Brain microvascular endothelial cell (primary cell): Measurements from ENCODE around the gene MPV17L2.

Experiments
- DNase-seq: peaks from one replicate; pipeline ENCODE4 v3.0.0-alpha.2; 2020
- H3K27ac ChIP-seq: fragments of 250-450 bp; sonication (Bioruptor Pico); 2 replicates; pipeline ENCODE4 v1.5.1; 2020; ENCODE audit warnings: mild to moderate bottlenecking, moderate library complexity
- H3K27me3 ChIP-seq: fragments of 250-450 bp; sonication (Bioruptor Pico); replicated peaks from 2 replicates; pipeline ENCODE4 v1.5.1; 2020; ENCODE audit warnings: mild to moderate bottlenecking
- H3K36me3 ChIP-seq: fragments of 250-450 bp; sonication (Bioruptor Pico); replicated peaks from 2 replicates; pipeline ENCODE4 v1.5.1; 2020; ENCODE audit warnings: mild to moderate bottlenecking
- H3K4me3 ChIP-seq: 2 replicates; pipeline ENCODE4 v1.5.1; 2011; ENCODE audit warnings: low read depth, mild to moderate bottlenecking, control low read depth, low read length, moderate library complexity
- in situ Hi-C: cut with HindIII; loops from 2 replicates; pipeline ENCODE4 v1.10.0; 2017; ENCODE audit warnings: low sequenced_read_pairs, low pct_ligation_motif_present
- TF ChIP-seq, protein P1 (sequence below): IDR thresholded peaks from 2 replicates; pipeline ENCODE4 v1.5.1; 2011; ENCODE audit warnings: low read depth, mild to moderate bottlenecking, moderate library complexity, low read length, control low read depth, inconsistent platforms; ENCODE audit errors: missing control alignments

Gene MPV17L2

DNA sequence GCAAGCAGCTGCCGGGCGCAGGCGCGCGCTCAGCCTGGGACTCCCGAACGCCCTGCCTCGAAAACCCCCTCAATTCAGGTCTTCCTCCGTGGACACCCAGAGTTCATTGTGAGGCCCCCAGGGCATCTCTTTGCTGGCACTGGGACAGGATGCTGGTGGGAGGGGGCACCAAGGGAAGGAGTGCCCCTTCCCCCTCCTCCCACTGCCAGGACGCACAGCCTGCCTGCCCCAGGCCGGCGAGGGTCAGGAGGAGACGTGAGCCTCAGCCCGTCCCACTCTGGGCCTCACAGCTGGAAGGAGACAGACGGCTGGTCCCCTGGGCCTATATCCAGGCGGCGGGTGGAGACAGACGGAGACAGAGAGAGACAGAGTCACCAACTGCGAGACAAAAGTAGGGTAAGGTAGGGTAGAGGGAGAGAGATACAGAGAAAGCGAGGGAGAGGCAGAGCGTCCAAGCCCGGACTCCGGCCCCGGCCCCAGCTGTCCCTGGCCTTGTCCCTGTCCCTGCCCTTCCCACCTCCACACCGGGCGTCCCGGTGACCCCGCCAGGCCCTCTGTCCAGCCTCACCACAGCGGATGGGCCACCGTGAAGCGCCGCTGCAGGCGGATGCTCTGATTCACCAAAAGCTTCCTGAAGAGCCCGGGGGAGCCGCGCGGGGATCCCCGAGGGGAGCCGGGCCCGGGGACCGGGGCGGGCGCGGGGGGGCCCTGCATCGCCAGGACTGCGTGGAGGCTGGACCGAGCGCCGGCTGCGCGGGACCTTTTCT lies 32.9 kb downstream of the MPV17L2 start, which contains the start of gene PDE4C:
Gene PDE4C (minus strand): TSS at position 737 of the 767 bp plus-strand sequence. CDS start 23 bp downstream, at position 714.
- TF ChIP-seq, protein P1, sequence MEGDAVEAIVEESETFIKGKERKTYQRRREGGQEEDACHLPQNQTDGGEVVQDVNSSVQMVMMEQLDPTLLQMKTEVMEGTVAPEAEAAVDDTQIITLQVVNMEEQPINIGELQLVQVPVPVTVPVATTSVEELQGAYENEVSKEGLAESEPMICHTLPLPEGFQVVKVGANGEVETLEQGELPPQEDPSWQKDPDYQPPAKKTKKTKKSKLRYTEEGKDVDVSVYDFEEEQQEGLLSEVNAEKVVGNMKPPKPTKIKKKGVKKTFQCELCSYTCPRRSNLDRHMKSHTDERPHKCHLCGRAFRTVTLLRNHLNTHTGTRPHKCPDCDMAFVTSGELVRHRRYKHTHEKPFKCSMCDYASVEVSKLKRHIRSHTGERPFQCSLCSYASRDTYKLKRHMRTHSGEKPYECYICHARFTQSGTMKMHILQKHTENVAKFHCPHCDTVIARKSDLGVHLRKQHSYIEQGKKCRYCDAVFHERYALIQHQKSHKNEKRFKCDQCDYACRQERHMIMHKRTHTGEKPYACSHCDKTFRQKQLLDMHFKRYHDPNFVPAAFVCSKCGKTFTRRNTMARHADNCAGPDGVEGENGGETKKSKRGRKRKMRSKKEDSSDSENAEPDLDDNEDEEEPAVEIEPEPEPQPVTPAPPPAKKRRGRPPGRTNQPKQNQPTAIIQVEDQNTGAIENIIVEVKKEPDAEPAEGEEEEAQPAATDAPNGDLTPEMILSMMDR: no peak
- Histone ChIP-seq H3K4me3 (no peak within 1 kb of the TSS), H3K36me3 (no peaks in the 10 kb centered on the region), H3K27ac (no peak within 1 kb of the TSS), H3K27me3 (peaks cover under 1% of the 10 kb centered on the region)
- DNase-seq: no peak
- in situ Hi-C loops: no loop called here

DNA sequence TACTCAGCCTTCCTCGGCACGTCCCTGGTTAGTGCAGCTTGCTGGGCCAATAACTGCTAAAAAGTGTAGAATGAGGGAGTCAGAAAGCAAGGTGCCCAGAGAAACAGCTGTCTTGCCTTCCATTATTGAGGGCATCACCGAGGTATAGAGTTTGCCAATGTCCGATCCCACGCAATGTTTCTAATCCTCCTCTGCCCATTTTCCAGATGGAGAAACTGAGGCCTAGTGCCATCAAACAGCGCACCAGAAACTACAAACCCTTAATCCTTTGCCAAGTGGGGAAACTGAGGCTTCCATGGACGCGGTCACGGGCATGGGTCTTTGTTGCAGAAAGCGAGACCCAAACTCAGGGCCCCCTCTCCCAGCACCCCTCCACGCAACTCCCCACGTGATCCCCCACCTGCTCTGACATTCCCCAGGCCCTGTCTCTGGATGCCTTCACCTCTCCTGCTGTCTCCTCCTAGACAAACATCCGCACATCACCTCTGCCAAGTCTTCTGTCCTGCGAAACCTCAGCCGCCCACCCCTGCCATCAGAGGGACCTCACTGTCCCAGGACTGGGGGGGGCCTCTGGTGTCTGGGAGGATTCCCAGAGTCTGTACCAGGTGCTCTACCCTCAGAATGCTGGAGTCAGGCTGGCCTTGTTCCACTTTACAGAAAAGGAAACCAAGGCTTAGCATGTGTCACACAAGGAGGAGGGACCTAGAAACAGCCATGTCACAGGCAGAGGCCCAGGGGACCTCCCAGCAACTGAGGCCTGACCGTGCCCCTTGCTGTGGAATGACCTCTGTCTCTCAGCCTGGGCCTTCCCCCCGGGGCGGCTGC lies 34.1 kb downstream of the MPV17L2 start:
- Histone ChIP-seq H3K4me3 (no peak overlapping the region), H3K27me3 (peaks cover 3% of the 10 kb centered on the region), H3K27ac (no peak overlapping the region), H3K36me3 (no peaks in the 10 kb centered on the region)
- no peak for DNase-seq
- TF ChIP-seq, protein P1: no peak
- in situ Hi-C loops: no loop called here

DNA sequence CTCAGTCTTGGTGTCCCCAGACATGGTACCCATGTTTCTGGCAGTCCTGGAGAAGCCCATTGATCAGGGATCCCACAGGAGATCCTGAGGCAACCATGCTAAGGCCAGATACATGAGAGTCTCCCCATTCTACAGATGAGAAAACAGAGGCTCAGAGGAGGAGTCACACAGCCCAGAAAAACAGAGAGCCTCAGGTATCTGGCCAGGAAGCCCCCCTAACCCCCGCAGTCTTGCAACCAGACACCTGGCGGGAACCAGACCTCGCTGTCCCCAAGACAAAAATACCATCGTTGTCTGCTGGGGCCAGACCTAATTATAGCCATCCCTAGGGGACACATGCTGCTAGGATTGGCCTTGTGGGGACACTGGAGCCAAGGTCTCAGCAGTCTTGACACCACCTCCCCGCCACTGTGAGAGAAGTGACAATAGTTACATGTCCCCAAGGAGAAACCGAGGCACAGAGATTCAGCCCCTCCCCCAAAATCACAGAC lies 34.8 kb downstream of the MPV17L2 start:
- no peak for DNase-seq

DNA sequence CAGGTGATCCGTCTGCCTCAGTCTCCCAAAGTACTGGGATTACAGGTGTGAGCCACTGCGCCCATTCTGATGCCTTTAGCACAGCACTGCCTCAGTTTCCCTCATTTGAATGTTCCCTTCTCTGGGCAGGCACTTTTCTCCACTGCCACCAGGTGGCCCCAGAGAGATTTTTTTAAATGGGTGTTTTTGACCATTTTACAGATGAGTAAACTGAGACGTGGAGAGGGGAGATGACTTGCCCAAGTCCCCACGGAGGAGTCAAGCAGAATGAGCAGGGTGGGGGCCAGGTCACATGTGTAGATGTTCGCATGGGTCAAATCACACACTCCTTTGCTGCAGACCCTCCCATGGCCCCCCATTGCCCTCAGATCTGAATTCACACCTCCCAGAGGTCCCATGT lies 36.5 kb downstream of the MPV17L2 start:
- Histone ChIP-seq H3K27me3 (peaks cover 3% of the 10 kb centered on the region), H3K4me3 (no peak overlapping the region), H3K36me3 (no peaks in the 10 kb centered on the region), H3K27ac (no peak overlapping the region)
- DNase-seq: no peak
- TF ChIP-seq, protein P1: peak; percentile 63
- in situ Hi-C loops: no loop called here

More for the DNA sequence above, 34.8 kb downstream of the MPV17L2 start:
- Histone ChIP-seq H3K27me3 (peaks cover 3% of the 10 kb centered on the region), H3K27ac (no peak overlapping the region), H3K36me3 (no peaks in the 10 kb centered on the region), H3K4me3 (no peak overlapping the region)
- TF ChIP-seq, protein P1: no peak
- in situ Hi-C loops: no loop called here

DNA sequence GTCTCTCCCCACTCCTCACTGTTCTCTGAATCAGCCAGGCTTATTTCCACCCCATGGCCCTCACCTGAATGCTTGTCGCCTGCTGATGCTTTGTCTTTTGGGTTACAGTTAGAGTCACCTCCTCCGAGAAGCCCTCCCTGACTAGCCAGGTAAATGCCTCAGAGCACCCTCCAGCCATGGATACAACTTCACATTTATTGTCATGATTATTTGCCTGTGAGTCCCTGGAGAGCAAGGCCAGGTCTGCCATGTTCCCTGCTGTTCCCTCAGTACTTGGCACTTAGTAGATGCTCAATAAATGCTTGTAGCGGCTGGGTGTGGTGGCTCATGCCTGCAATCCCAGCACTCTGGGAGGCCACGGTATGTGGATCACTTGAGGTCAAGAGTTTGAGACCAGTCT lies 36.9 kb downstream of the MPV17L2 start:
- H3K36me3 ChIP-seq: no peaks in the 10 kb centered on the region
- no peak overlapping the region for H3K4me3 ChIP-seq
- H3K27me3 ChIP-seq: peaks cover 3% of the 10 kb centered on the region
- in situ Hi-C loops: no loop called here
- TF ChIP-seq, protein P1: no peak
- DNase-seq: no peak
- no peak overlapping the region for H3K27ac ChIP-seq
